ENCODE measurements around the gene IGDCC3. TPM values are rescaled to one million over a fixed set of nuclear protein-coding genes. Genes with fewer than 3 reads are reported as not detected.
A peak's percentile ranks its signal among the peaks of the same experiment; 100 is the strongest.

The IGDCC3 gene
- total and polyA plus RNA-seq, 10 donors: 0.03 to 0.34 (median 0.03) TPM; not detected in 7

DNA sequence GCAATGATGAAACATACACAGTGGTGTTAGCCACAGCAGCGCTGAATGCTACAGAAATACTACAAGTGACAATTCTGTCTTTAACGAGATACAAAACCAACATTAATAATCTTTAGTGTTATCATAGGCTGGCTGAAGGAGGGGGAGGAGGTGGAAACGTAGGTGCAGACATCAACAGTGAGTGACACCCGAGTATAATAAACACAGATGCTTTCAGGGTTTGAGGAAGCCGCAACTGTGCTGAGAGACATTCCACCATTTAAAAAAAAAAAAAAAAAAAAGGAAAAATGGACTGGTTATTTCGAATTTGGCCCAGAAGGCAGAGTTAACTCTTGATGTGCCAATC lies 4.3 kb upstream of the IGDCC3 start:
- H3K27me3 ChIP-seq (replicated peaks in 1 of 7): peaks cover 0 to 72% (median 19%) of the 10 kb centered on the region in 7 donors
- TF ChIP-seq POLR2AphosphoS5 (IDR thresholded peaks at IDR 0.05) (no peak), POLR2A (IDR thresholded peaks at IDR 0.05) (no peak)
- TF ChIP-seq, protein P1, sequence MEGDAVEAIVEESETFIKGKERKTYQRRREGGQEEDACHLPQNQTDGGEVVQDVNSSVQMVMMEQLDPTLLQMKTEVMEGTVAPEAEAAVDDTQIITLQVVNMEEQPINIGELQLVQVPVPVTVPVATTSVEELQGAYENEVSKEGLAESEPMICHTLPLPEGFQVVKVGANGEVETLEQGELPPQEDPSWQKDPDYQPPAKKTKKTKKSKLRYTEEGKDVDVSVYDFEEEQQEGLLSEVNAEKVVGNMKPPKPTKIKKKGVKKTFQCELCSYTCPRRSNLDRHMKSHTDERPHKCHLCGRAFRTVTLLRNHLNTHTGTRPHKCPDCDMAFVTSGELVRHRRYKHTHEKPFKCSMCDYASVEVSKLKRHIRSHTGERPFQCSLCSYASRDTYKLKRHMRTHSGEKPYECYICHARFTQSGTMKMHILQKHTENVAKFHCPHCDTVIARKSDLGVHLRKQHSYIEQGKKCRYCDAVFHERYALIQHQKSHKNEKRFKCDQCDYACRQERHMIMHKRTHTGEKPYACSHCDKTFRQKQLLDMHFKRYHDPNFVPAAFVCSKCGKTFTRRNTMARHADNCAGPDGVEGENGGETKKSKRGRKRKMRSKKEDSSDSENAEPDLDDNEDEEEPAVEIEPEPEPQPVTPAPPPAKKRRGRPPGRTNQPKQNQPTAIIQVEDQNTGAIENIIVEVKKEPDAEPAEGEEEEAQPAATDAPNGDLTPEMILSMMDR (IDR thresholded peaks at IDR 0.05 in 8 of 11, conservative IDR thresholded peaks at IDR 0.05 in 3 of 11): no peak

DNA sequence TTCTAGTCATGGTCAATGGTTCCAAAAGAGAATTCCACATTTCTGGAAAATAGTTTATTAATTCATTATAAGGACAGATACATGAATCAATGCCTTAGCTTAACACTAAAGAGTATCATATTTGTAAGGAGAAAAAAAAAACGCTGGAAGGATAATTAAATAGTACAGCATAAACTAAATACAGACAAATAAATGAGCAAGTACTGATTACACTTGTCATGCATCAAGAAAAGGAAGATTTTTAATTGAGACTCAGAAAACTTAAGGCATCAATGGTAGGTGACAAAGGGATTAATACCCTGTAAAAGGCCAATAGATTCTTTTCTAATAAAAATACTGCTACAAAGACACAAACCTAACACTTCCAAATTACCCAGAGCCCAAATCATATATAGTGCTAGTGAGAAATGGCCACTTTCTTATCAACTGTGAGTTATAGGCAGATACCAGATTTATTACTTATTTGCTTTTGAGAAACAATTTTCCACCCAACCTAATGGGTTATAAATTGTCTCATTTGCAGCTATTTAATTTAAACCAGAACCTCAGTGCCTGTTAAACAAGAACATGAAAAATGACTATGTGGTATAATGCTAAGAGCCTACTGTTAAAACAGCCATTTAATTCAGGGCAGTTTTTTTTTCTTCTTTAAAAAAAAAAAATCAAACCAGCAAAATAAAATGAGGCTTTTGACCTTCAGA lies 3.8 kb upstream of the IGDCC3 start:
- Histone ChIP-seq H3K4me1 (peaks cover 11 to 40% (median 33%) of the 10 kb centered on the region in 6 donors), H3K9me3 (no peaks in the 10 kb centered on the region), H3K27me3 (replicated peaks in 1 of 7) (peaks cover 0 to 78% (median 24%) of the 10 kb centered on the region in 7 donors), H3K4me3 (no peak overlapping the region), H3K36me3 (no peaks in the 10 kb centered on the region), H3K27ac (no peak overlapping the region)
- 72 to 92% (median 88%) methylated on average over 1 of the region's 1 CpG for WGBS, 5 donors
- intact Hi-C loops (cut with DNase I; ENCODE audit: low total_unique reads): no loop called here
- DNase-seq: no peak
- TF ChIP-seq, protein P1 (IDR thresholded peaks at IDR 0.05 in 8 of 11, conservative IDR thresholded peaks at IDR 0.05 in 3 of 11): no peak
- no peak for TF ChIP-seq POLR2AphosphoS5 (IDR thresholded peaks at IDR 0.05)
- TF ChIP-seq POLR2A (IDR thresholded peaks at IDR 0.05): no peak

More for the DNA sequence above, 4.3 kb upstream of the IGDCC3 start:
- WGBS, 5 donors: 64 to 76% (median 73%) methylated on average over 6 of the region's 6 CpGs
- no peaks in the 10 kb centered on the region for H3K9me3 ChIP-seq
- no peak for DNase-seq
- no peak overlapping the region for H3K4me3 ChIP-seq
- H3K4me1 ChIP-seq: peaks cover 5 to 35% (median 28%) of the 10 kb centered on the region in 6 donors
- intact Hi-C loops (cut with DNase I; ENCODE audit: low total_unique reads): no loop called here
- no peak overlapping the region for H3K27ac ChIP-seq
- no peaks in the 10 kb centered on the region for H3K36me3 ChIP-seq

DNA sequence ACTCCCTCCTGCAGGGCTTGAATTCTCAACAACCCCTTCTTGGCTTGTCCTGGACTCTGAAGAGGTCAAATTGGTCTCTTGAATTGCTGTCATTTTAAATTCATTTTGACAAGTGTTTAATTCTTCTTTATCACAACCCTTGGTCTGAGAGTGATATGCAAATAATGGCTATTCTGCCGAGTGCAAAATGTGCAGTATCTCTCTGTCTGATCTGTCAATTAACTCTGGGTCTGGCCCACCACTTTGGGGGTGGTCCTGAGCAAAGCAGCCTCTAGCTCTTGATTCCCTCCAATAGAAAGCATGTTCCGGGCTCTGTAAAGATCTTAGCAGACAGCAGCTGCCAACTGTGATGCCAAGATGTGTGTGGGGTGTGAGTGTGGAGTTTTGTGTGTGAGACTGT lies 2.2 kb upstream of the IGDCC3 start:
- intact Hi-C loops (cut with DNase I; ENCODE audit: low total_unique reads): no loop called here
- WGBS, 5 donors: 71 to 81% (median 79%) methylated on average over 2 of the region's 2 CpGs
- H3K36me3 ChIP-seq: no peaks in the 10 kb centered on the region
- H3K9me3 ChIP-seq: no peaks in the 10 kb centered on the region
- TF ChIP-seq POLR2AphosphoS5 (IDR thresholded peaks at IDR 0.05) (no peak), POLR2A (IDR thresholded peaks at IDR 0.05) (no peak)
- TF ChIP-seq, protein P1 (IDR thresholded peaks at IDR 0.05 in 8 of 11, conservative IDR thresholded peaks at IDR 0.05 in 3 of 11): no peak
- no peak for DNase-seq
- H3K27ac ChIP-seq: no peak overlapping the region
- H3K4me1 ChIP-seq: peaks cover 11 to 34% (median 27%) of the 10 kb centered on the region in 6 donors
- H3K4me3 ChIP-seq: no peak overlapping the region
- peaks cover 0 to 89% (median 37%) of the 10 kb centered on the region in 7 donors for H3K27me3 ChIP-seq (replicated peaks in 1 of 7)

DNA sequence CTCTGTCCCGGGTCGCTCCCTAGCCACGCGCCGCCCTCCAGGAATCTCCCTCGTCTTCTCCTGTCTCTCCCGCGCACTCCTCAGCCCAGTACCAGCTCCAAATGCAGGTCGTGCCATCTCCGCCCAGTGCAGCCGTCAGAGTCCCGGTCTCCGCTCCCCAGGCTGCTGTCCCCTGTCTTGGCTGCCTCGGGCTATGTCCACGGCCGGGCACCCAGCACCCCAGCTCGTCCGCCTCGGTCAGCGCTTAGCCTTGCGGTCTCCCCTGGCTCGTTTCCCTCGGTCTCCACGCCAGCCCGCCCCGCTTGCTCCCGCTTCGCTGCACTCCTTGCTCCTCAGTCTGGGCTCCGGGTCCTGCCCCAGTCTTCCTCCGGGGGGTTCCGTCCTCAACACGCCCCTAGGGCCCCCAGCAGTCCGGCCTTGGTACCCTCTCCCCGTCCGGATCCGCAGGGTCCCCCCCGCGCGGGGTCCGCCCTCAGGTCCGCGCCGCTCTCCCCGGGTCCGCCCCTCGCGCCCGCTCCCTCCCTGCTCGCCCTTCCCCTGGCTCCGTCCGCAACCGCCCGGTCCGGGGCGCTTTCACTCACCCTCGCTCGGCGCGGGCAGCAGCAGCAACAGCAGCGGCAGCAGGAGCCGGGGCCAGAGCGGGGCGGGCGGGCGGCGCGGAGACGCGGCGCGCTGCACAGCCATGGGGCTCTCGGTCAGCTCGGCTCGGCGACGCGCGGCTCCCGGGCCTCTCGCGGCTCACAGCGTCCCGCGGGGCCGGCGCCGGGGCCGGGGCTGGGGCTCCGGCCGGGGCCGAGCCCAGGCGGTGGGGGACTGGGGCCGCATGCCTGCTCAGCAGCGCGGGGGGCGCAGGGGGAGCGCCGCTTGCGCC lies 462 bp downstream of the IGDCC3 start:
- Histone ChIP-seq H3K4me1 (peaks cover 11 to 26% (median 21%) of the 10 kb centered on the region in 6 donors), H3K36me3 (no peaks in the 10 kb centered on the region), H3K4me3 (peak overlapping the region; percentile 35 to 68 (median 53)), H3K27me3 (replicated peaks in 1 of 7) (peaks cover 0 to 98% (median 45%) of the 10 kb centered on the region in 7 donors), H3K27ac (no peak overlapping the region), H3K9me3 (no peaks in the 10 kb centered on the region)
- 1 to 3% (median 2%) methylated on average over 41 to 99 of the region's 99 CpGs for WGBS, 5 donors
- TF ChIP-seq POLR2AphosphoS5 (IDR thresholded peaks at IDR 0.05): peak in 1 of 3 donors; percentile 17
- TF ChIP-seq, protein P1 (IDR thresholded peaks at IDR 0.05 in 8 of 11, conservative IDR thresholded peaks at IDR 0.05 in 3 of 11): no peak
- DNase-seq: no peak
- intact Hi-C loops (cut with DNase I; ENCODE audit: low total_unique reads): no loop called here
